HG03196 (cell line): ENCODE results near the gene BCAS3.

ENCODE experiments used
- ATAC-seq: cut with Tn5 transposase; IDR thresholded peaks from one replicate; pipeline ENCODE4 v1.9.1; 2021; ENCODE audit not compliant: unreplicated experiment

BCAS3 gene

DNA sequence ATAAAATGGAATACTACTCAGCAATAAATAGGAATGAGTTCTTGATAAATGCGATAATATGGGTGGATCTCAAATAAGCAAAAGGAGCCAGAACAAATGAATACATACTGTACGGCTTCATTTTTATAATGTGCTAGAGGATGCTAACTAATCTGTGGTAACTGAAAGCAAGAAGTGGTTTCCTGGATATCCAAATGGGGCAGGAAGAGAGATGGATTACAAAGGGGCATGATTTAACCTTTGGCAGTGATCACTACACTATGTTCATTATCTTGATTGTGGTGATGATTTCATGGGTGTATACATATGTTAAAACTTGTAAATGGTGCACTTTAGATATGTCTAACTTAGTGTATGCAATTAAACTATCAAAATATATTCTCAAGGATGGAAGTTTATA lies 499.7 kb downstream of the BCAS3 start:
- no peak for ATAC-seq

DNA sequence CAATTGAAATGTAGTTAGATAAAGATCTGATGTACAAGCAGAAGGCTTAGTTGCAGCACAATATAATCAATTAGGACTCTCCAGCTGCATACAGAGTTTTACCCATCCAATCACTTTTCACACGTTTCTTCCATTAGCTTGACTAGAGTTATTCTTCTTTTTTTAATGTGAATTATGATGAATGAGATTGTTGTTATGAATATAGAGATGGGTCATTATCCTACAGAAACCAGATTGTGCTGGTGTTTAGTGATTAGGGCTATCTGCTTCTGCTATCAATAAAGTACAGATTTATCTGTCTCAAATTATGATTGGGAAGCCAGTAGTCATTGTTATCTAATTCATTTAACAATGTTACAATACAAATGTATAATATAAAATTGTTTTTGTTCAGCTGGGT lies 500.6 kb downstream of the BCAS3 start:
- ATAC-seq = no peak

DNA sequence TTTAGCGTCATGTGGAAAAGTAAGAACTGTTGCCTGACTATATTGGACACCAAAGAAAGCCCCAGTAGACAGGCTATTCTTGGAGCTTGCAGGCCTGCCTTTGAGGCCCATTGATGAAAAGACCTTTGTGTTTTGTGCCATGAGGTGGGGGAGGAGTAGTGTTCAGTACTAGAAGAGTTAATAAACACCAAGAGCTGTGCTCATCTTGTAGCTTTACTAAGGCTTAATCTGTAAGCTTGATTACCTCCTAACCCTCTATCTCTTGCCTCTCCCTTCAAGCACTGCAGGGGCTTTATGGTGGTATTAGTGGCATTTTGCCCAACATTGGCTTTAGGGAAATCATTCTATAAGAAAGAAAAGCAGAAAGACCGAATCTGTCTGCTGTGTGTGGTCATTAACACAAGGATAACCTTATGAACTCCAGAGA lies 501.7 kb downstream of the BCAS3 start:
- ATAC-seq = no peak

DNA sequence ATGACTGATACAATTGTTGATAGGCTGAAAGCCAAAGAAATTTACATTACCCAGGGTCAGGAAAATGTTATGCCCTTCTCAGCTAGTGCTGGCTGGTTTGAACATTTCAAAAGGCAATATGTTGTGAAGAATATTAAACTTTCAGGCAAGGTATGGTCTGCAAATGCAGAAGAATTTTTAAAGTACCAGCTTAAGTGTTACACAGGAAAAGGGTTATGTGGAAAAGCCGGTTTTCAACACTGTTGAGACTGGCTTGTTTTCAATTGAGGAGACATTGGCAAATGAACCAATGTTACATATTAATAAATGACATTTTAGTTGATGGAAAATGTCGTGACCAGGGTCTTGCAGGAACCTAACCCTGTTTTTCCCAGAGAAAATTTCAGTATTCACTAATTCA lies 506.1 kb downstream of the BCAS3 start:
- no peak for ATAC-seq

DNA sequence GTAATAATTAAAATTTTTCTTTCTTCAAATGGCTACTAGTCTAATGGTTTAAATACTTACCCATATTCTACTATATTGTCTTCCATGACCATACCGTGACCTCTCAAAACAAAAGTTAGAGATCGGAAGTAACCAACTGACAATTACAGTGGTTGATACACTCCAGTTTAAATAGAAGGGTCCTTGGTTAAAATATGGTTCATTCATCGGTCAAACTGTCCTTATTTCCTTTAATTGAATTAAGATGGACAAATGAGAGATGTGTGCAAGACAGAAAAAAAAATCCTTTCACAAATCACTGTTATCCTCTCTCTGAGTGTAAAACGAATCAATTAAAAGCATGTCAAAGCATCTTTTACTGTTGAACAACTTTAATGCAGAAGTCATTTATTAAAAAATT lies 507.7 kb downstream of the BCAS3 start:
- no peak for ATAC-seq

DNA sequence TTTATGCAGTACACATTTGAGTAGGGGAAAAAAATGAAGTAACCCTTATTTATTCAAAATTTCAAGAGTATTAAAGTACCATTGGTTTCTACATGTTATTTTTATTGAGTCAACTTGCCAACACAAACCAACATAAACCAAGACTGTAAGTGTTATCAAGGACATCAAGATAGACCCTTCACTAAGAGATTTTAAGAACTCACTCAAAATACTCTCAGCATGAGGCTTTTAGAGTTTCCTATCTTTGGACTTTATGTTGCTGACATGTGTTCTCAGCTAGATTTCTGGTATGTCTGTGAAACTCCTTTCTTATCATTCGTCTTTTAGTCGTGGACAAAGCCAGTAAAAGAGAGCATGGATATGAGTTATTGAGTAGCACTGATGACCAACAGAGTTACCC lies 509.4 kb downstream of the BCAS3 start:
- no peak for ATAC-seq

DNA sequence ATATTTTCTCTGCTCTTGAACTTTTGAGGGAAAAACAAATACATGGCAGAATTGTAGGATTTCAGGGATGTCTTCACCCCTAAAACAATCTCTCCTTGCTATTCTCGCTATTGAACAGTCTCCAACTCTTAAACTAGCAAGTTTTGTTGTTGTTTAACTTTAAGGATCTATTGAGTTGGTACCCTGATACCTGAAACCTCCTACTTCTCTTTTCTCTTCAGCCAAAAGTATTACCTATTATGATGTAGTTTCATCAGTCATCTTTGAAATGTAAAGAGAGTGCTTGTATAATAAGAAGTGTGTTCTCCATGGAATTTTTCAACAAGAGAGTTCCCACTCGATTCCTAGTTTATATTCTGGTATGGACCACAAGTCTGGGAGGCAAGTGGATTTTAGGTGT lies 510.4 kb downstream of the BCAS3 start:
- ATAC-seq = no peak

DNA sequence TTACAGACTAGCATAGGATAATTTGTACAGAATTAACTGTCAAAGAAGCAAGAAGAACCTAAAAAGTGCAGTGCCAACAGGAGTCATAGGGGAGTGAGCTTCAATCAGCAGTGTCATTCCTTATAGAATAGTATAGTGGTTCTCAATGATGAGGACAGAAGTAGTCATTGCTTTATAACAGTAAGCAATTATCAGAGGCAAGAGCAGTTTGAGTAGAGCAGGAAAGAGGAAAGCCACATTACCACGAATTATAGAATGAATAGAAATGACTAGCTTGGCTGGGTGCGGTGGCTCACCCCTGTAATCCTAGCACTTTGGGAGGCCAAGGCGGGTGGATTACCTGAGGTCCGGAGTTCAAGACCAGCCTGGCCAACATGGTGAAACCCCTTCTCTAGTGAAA lies 512.3 kb downstream of the BCAS3 start:
- ATAC-seq = no peak

DNA sequence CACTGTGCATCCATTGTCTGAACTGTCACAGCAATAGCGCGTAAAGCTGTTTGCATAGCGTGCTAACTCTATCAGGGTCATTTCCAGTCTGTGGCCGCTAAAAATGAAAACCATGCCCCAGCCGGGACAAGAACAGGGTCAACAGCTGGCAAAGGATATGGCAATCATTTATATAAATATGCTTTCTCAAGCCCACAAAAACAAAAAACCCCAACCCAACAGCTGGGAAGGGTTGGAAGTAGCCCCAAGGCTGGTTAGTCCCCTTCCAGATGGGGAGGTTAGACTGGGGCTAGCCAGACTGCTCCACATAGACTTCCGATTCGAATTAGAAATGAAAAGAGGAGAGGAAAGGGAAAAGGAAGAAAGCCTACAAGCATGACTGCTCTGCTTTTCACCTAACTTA lies 518.7 kb downstream of the BCAS3 start:
- no peak for ATAC-seq

DNA sequence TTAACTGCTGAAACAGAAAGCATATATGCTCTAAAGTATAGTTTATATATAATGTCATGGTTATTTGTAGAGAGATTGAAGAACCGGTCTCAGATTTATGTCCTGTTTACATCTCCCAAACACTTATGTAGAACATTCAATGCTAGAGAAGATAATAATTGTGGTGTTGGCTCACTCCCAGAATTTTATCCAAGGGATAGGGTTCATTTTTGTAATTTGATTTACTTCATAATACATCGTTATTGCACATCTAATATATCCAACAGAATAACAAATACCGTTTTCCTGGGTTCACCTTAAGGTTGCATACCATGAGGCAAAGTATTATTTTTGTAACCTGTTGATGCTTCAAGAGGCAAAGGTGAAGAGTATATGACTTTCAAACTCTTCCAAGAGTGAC lies 519.1 kb downstream of the BCAS3 start:
- no peak for ATAC-seq

DNA sequence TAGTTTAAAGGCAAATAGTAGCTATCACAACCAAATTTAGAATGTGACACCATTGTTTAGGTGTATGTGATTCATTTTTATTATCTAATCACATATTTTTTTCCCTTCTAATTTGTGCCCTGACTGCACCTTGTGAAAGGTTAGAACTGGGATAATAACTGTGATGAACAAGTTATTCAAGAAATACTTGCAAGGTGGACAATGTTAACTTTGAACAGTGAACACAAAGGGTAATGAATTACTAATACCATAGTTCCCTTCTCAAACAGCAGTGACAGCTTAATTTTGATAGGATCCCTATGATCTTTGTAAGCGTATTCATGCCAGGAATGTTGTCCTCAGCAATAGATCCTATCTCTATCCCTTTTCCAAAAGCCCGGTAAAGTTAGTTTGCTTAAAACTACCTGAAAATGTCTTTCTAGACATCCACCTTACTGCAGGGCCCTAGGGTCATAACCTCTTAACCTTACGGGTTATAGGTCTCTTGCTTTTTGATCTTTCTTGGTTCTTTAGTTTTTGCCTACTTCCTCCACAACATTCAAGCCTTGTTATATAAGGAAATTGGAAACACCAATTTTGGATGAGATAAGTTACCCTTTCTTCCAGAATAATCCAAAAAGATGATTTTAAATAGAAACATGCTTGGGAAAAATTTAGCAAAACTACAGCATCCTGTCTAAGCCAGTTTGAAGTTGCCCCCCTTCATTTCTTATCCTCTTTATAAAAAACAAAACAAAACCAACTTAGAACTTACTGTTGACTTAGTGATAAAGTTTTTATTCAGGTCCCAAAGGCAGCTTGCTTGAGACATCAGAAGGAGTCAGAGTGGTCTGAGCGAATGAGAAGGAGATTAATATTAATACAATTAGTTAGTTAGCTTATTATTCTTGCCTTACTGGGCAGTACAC lies 522.0 kb downstream of the BCAS3 start:
- ATAC-seq = no peak

DNA sequence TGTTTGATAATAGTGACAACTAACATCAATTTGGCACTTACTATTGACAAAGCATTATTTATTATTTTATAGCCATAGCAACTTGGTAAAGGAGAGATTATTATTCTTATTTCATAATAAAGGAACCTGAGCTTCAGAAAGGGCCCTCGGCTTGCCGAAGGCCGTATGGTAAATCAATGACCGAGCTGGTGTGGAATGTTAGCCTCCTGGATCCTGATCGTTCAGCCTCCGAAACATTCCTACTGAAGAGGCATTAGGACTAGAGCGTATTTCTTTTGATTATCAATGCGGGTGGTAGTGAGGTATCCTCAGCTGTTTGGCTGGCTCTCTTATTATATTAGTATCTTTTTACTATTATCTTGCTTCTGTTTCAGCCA lies 522.7 kb downstream of the BCAS3 start:
- ATAC-seq = no peak

DNA sequence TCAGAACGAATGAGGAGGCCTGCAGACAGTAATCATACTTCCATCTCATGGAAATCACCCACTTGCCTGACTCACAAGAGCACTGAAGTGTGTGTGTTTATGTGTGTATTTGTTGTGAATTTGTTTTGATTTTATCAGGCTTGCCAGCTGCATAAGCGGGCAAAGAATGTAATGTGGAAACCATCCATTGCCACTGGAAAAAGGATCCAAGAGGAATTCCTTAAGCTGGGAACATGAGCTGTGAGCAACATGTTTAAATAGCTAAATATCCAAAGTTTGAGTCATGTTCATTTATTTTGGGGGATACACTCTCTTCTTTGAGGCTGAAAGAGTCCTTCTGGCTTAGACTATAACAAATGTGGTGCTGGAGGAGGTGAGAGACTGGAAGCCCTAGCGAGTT lies 523.6 kb downstream of the BCAS3 start:
- no peak for ATAC-seq

DNA sequence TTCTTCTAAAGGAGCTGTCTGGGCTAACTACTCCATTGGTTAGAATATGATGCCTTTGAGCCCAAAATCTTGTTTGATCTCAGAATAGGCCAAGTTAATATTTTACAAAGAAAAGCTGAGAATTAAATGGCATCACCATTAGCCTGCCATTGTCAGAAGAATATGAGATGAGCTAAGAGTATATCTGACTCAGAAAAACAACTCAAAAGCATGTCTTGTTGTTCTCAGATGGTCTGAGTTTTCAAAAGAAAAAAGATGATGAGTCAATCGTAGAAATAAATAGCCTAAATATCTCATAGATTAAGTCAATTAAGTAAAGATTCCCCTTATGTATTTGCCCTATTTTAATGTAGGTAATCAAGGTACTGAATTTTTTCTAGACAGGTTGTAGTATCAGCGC lies 524.9 kb downstream of the BCAS3 start:
- no peak for ATAC-seq

DNA sequence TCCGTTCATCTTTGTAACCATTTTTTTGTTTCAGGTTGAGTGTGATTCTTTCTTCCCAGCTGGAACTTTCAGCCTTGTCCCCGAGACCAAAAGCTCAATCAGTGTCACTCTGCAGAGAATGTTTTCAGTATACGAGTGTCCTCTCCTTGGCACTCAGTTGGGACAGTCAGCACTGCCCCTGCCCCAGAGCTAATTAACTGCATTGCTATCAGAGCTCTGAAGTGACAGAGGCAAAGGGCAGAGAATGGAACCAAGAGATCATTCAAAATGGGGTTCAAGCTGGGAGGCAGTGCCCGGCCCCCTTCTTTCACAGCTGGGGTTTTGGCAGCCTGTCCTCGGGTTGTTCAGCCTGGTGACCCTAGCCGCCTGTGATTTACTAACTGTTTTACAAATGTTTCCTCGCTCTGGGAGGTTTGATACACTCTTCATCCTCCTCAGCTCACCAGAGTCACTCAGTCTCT lies 526.0 kb downstream of the BCAS3 start:
- ATAC-seq = no peak

DNA sequence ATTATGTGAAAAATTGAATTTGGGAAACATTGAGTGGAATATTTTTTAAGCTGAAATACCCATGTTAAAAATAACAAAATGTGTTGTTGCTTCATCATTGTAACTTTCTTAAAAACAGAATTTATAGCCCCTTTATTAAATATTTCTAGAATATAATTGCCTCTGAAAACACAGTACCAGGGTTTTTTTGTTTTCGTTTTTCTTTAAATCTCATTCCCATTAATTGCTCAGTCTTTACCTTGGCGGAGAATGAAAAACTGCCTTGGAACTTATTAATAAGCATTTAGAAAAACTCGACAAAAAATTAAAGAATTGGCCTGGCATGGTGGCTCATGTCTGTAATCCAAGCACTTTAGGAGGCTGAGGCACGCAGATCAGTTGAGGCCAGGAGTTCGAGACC lies 526.8 kb downstream of the BCAS3 start:
- ATAC-seq = no peak

DNA sequence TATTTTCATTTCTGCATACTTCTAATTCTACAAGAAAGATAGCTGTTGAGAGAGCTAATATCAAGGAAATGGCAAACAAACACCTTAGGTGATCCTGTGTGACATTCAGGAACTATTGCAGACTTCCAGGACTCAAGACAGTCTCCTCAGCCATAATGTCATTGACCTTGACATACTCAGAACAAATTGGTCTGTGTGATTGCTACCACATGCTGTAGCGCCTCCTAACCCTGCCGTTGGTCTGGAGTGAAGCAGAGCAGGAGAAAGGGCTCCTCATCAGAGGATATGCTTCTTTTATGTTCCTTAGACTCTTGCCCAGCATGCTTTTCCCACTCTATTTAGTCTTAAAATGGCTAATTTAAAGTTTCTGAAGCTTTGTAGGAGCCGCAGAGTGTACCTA lies 527.8 kb downstream of the BCAS3 start:
- ATAC-seq = no peak

DNA sequence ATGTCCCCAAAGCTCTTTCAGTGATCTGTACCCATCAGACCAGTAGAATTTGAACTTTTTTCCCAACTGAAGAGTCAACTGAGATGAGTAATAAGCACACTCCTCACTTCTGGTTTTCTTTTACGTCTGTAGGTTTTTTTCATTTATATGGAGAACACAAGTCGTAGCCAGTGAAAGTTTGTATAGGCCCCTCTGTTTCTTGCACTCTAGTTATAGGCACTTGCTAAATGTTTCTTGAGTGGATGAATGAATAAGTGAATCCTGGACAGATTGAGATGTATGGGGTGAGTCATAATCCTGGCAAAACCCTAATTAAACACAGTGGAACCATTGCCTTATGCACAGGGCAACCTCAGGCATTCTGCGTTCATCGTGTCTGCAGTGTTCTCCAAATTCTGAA lies 528.3 kb downstream of the BCAS3 start:
- no peak for ATAC-seq

DNA sequence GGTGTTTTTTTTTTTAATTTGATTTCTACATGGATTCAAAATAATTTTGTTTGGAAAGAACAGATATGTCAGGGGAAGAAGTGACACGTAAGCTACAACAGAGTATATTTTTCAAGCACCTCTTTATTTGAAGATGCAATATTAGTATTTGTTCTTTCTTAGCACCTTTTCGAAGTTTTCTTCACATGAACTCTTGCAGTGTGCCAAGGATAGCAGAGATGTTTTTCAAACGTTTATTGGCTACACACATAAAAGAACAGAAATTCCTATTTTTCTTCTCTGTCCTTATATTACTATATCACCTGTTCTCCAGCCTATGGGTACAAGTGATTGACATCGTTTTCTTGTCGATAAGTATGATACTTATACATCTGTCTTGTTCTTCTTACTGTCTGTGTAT lies 529.3 kb downstream of the BCAS3 start:
- no peak for ATAC-seq

DNA sequence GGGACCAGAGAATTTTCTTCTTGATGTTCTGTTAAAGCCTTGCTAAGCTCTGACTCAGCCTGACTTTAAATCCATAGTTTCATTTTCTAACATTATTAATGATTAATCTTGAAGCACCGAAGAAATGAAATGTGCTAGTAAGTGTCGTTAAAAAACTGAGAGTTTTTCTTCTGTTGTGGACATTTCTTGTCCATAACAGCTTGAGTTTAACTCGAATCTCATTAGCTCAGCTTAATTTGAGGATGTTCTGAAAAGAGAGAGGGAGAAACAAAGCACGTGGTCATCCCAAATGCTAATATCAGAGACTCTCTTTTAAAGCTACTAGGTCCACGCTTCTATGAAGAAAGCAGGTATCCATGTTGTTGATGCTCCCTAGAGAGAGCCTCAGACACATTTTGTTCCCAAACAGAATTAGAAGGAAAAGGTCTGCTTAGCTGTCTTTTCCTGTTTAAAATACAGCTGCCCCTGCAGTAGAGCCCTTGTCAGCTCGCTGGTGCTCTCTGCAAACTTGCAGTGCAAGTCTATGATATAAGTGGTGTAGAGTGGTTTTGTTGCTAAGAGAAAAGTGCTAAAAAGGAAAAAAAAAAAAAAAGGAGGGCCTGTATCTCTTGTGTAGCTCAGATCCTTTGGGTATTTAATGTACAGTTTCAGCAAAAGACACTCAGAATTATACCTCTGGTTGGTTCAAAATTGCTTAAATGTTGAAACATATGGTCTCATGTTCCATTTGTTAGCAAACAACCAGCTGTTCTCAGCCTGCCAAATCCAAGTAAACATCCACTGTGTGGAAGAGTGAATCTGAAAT lies 530.9 kb downstream of the BCAS3 start:
- ATAC-seq = no peak

DNA sequence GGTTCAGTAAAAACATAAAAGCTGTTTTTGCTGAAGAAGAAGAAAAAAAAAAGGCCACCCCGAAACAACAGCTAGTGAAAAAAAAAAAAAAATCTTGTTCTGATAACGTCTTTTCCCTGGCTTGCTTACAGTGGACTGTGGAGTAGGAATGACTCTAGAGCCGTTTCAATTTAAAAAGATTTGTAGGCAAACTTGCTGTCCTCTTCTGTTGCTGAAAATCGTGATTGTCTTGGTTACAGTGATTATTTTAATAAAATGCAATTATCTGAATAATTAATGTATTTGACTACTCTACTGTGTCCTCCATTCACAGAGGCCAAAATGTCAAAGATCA lies 531.4 kb downstream of the BCAS3 start:
- ATAC-seq = no peak

DNA sequence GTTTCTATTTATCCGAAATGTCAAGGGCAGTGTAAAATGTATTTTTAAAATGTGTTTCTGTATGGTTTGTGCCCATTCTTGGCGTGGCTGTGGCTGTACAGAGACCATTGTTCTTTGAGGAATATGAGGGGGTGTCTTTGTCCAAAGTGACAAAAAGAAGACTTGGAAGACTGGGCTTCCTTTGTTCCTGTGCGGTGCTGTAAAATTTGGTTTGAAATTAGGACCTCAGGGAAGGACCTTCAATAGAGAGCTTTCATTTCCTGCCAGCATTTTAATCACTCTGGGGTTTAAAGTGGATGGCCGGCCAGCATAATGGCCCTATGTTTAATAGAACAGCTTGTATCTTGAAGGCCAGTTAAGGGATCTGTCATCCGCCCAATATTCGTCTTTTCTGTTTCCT lies 531.9 kb downstream of the BCAS3 start:
- ATAC-seq = no peak
